G401 (cell line): ENCODE data around the gene KIRREL3. TPM values are rescaled to one million over a fixed set of nuclear protein-coding genes. Genes with fewer than 3 reads are reported as not detected.

Experiments used
- DNase-seq: peaks from one replicate; pipeline ENCODE4 v3.0.0-alpha.2; 2015; ENCODE audit warnings: low spot score
- in situ Hi-C: cut with HindIII; loops from 2 replicates; pipeline ENCODE4 v1.10.0; 2016; ENCODE audit warnings: low sequenced_read_pairs, mixed read lengths
- total RNA-seq: library from RNA; depleted of rRNA; stranded (reverse); fragments of >200 nt; shearing (Covaris generic); gene quantifications from 2 replicates; pipeline ENCODE4 v1.2.3, GENCODE V29; 2014

The KIRREL3 gene
- total RNA-seq, 1 experiment from 2014 or later, result not detected

- in situ Hi-C loops, result no loop called here
Observed at GRCh38 chr11:126438272-126438671, 562.3 kb downstream of the KIRREL3 start.

GRCh38 chr11:126437731-126438130 lies 562.8 kb downstream of the KIRREL3 start:
- in situ Hi-C loops, result no loop called here
- DNase-seq, result no peak

More at GRCh38 chr11:126438272-126438671, 562.3 kb downstream of the KIRREL3 start:
- no peak for DNase-seq

- in situ Hi-C loops, result no loop called here
- no peak for DNase-seq
Observed at GRCh38 chr11:126436209-126436755, 564.3 kb downstream of the KIRREL3 start.

- DNase-seq, result no peak
- in situ Hi-C loops, result no loop called here
Observed at GRCh38 chr11:126434950-126435335, 565.6 kb downstream of the KIRREL3 start.

- no peak for DNase-seq
- in situ Hi-C loops, result no loop called here
Observed at GRCh38 chr11:126433989-126434949, 566.3 kb downstream of the KIRREL3 start.

- in situ Hi-C loops, result no loop called here
- DNase-seq, result no peak
Observed at GRCh38 chr11:126433244-126433846, 567.2 kb downstream of the KIRREL3 start.

GRCh38 chr11:126432525-126432924 lies 568.0 kb downstream of the KIRREL3 start:
- in situ Hi-C loops, result no loop called here
- no peak for DNase-seq

- in situ Hi-C loops, result no loop called here
- DNase-seq, result no peak
Observed at GRCh38 chr11:126432065-126432461, 568.5 kb downstream of the KIRREL3 start.

GRCh38 chr11:126431401-126432064 lies 569.0 kb downstream of the KIRREL3 start:
- in situ Hi-C loops, result no loop called here
- DNase-seq, result no peak

- in situ Hi-C loops, result no loop called here
- DNase-seq, result no peak
Observed at GRCh38 chr11:126430581-126431335, 569.8 kb downstream of the KIRREL3 start.

- in situ Hi-C loops, result no loop called here
- peak; percentile 37 for DNase-seq
Observed at GRCh38 chr11:126426820-126427749, 573.5 kb downstream of the KIRREL3 start.

GRCh38 chr11:126426106-126426505 lies 574.5 kb downstream of the KIRREL3 start:
- DNase-seq, result no peak
- in situ Hi-C loops, result no loop called here

- no peak for DNase-seq
- in situ Hi-C loops, result no loop called here
Observed at GRCh38 chr11:126424471-126425039, 576.0 kb downstream of the KIRREL3 start.

GRCh38 chr11:126423743-126424142 lies 576.8 kb downstream of the KIRREL3 start:
- no peak for DNase-seq
- in situ Hi-C loops, result no loop called here

GRCh38 chr11:126423154-126423553 lies 577.4 kb downstream of the KIRREL3 start:
- DNase-seq, result no peak

GRCh38 chr11:126422446-126422845 lies 578.1 kb downstream of the KIRREL3 start:
- in situ Hi-C loops, result no loop called here
- DNase-seq, result no peak

More at GRCh38 chr11:126423154-126423553, 577.4 kb downstream of the KIRREL3 start:
- in situ Hi-C loops, result no loop called here

- in situ Hi-C loops, result no loop called here
- no peak for DNase-seq
Observed at GRCh38 chr11:126421271-126421671, 579.3 kb downstream of the KIRREL3 start.
